ENCODE results near the gene RPP30. TPM values are rescaled to one million over a fixed set of nuclear protein-coding genes. Genes with fewer than 3 reads are reported as not detected.

The RPP30 gene
- total RNA-seq, 1 donor, result 53.5 TPM

- no peak for TF ChIP-seq CTCF (IDR thresholded peaks at IDR 0.05; ENCODE audit: insufficient read depth, low read depth, low read length)
- DNase-seq (ENCODE audit: low read depth), result no peak
- no peak overlapping the region for H3K4me3 ChIP-seq (ENCODE audit: low read depth, low read length)
These were observed 26.0 kb upstream of the RPP30 start for GRCh38 chr10:90845726-90846125.

GRCh38 chr10:90846746-90847145, 25.0 kb upstream of the RPP30 start:
- no peak for DNase-seq (ENCODE audit: low read depth)

GRCh38 chr10:90847436-90847835, 24.3 kb upstream of the RPP30 start:
- no peak overlapping the region for H3K4me3 ChIP-seq (ENCODE audit: low read depth, low read length)
- peak; percentile 37 for DNase-seq (ENCODE audit: low read depth)
- TF ChIP-seq CTCF (IDR thresholded peaks at IDR 0.05; ENCODE audit: insufficient read depth, low read depth, low read length), result no peak

More at GRCh38 chr10:90846746-90847145, 25.0 kb upstream of the RPP30 start:
- TF ChIP-seq CTCF (IDR thresholded peaks at IDR 0.05; ENCODE audit: insufficient read depth, low read depth, low read length), result no peak
- no peak overlapping the region for H3K4me3 ChIP-seq (ENCODE audit: low read depth, low read length)

- no peak for TF ChIP-seq CTCF (IDR thresholded peaks at IDR 0.05; ENCODE audit: insufficient read depth, low read depth, low read length)
- H3K4me3 ChIP-seq (ENCODE audit: low read depth, low read length), result no peak overlapping the region
- DNase-seq (ENCODE audit: low read depth), result no peak
These were observed 21.6 kb upstream of the RPP30 start for GRCh38 chr10:90849956-90850749.

- peak overlapping the region; percentile 77 for H3K4me3 ChIP-seq (ENCODE audit: low read depth, low read length)
- no peak for TF ChIP-seq CTCF (IDR thresholded peaks at IDR 0.05; ENCODE audit: insufficient read depth, low read depth, low read length)
- no peak for DNase-seq (ENCODE audit: low read depth)
These were observed 16.6 kb upstream of the RPP30 start for GRCh38 chr10:90855126-90855525.

- peak; percentile 66 for DNase-seq (ENCODE audit: low read depth)
- TF ChIP-seq CTCF (IDR thresholded peaks at IDR 0.05; ENCODE audit: insufficient read depth, low read depth, low read length), result no peak
- H3K4me3 ChIP-seq (ENCODE audit: low read depth, low read length), result peak overlapping the region; percentile 77
These were observed 15.5 kb upstream of the RPP30 start for GRCh38 chr10:90856261-90856660.
